GM12878 (cell line): ENCODE measurements around the gene OPTC. TPM values are rescaled to one million over a fixed set of nuclear protein-coding genes. Genes with fewer than 3 reads are reported as not detected.

ENCODE experiments used
- ATAC-seq: fragments of 200-7000 bp; cut with Tn5 transposase; 3 replicates; pipeline ENCODE4 v1.9.1; 2020; ENCODE audit warnings: mild to moderate bottlenecking, moderate library complexity
- BruUV-seq: library from RNA; stranded (reverse); fragments of 400-500 nt; replicated peaks from 2 replicates; lab custom pipeline; 2021; lab: Mats Ljungman, UMichigan
- CTCF ChIA-PET: fragments of 300-600 bp; sonication (Branson Sonifier 250); formaldehyde crosslinking; extraction: SDS; loops from one replicate; lab custom pipeline; 2021; ENCODE audit warnings: inconsistent platforms; lab: Yijun Ruan, JAX
- POLR2A ChIA-PET: fragments of 350-600 bp; formaldehyde crosslinking; extraction: SDS; loops from one replicate; lab custom pipeline; 2021; ENCODE audit warnings: inconsistent platforms; lab: Charles Lee
- RAD21 ChIA-PET: fragments of 300-600 bp; sonication (Branson Sonifier 250); formaldehyde crosslinking; loops from one replicate; lab custom pipeline; 2023; ENCODE audit warnings: antibody characterized with exemption; ENCODE audit not compliant: unreplicated experiment; lab: Charles Lee
- SMC1A ChIA-PET: fragments of 300-600 bp; sonication (Branson Sonifier 250); formaldehyde crosslinking; loops from one replicate; lab custom pipeline; 2023; ENCODE audit not compliant: unreplicated experiment, uncharacterized antibody; lab: Charles Lee
- DNase-seq: peaks from one replicate; pipeline ENCODE4 v3.0.0-alpha.2; 2011; ENCODE audit warnings: low read depth, low spot score
- FAIRE-seq: peaks from 3 replicates; lab custom pipeline; 2011; peaks lifted over from hg19 to GRCh38; lab: Jason Lieb, UNC
- H2AFZ ChIP-seq: 2 replicates; pipeline ENCODE4 v1.6.0; 2011; ENCODE audit warnings: low read depth, low read length, control low read depth; ENCODE audit not compliant: control insufficient read depth
- H3K27ac ChIP-seq: 2 replicates; pipeline ENCODE4 v1.5.1; 2011; ENCODE audit warnings: control low read depth; ENCODE audit not compliant: control insufficient read depth, insufficient read depth
- H3K27me3 ChIP-seq, 2 experiments: replicated peaks in 1 of 2; 2 replicates each; pipeline versions ENCODE4 v1.6.0 to v1.6.1; 2011; ENCODE audit warnings: low read length in 1 of 2; ENCODE audit not compliant: control insufficient read depth in 2 of 2, insufficient read depth in 2 of 2
- H3K36me3 ChIP-seq, 2 experiments: 2 replicates each; pipeline ENCODE4 v1.5.1; 2011; ENCODE audit warnings: low read length in 1 of 2; ENCODE audit not compliant: control insufficient read depth in 2 of 2, insufficient read depth in 2 of 2
- H3K4me1 ChIP-seq: 2 replicates; pipeline ENCODE4 v1.6.1; 2011; ENCODE audit warnings: mild to moderate bottlenecking, low read length, moderate library complexity, mixed read lengths; ENCODE audit not compliant: control insufficient read depth, insufficient read depth
- H3K4me2 ChIP-seq: 2 replicates; pipeline ENCODE4 v1.6.0; 2011; ENCODE audit warnings: control low read depth; ENCODE audit not compliant: control insufficient read depth, insufficient read depth
- H3K4me3 ChIP-seq: fragments of 200-600 bp; sonication (generic); 2 replicates; pipeline ENCODE4 v1.5.1; 2016
- H3K79me2 ChIP-seq: 2 replicates; pipeline ENCODE4 v1.6.0; 2011; ENCODE audit warnings: low read length; ENCODE audit not compliant: control insufficient read depth, insufficient read depth
- H3K9ac ChIP-seq: 2 replicates; pipeline ENCODE4 v1.8.0; 2011; ENCODE audit warnings: low read length, control low read depth, mixed read lengths; ENCODE audit not compliant: control insufficient read depth, insufficient read depth
- H3K9me3 ChIP-seq: replicated peaks from 3 replicates; pipeline ENCODE4 v1.5.1; 2011; ENCODE audit warnings: mild to moderate bottlenecking, low read length; ENCODE audit not compliant: control insufficient read depth, insufficient read depth
- H4K20me1 ChIP-seq: 2 replicates; pipeline ENCODE4 v1.6.0; 2011; ENCODE audit not compliant: control insufficient read depth, insufficient read depth
- BMI1 ChIP-seq: fragments of 450-650 bp; IDR thresholded peaks from 2 replicates; pipeline ENCODE4 v1.6.1; 2016; ENCODE audit warnings: mild to moderate bottlenecking, moderate library complexity, borderline replicate concordance
- CEBPZ ChIP-seq: fragments of 150-350 bp; IDR thresholded peaks from 2 replicates; pipeline ENCODE4 v1.6.1; 2016; ENCODE audit warnings: low read depth, low read length
- NFIC ChIP-seq: IDR thresholded peaks from 2 replicates; pipeline ENCODE4 v1.6.1; 2012; ENCODE audit warnings: low read depth, mild to moderate bottlenecking, inconsistent platforms, low read length, moderate library complexity
- SMAD5 ChIP-seq: IDR thresholded peaks from 2 replicates; pipeline ENCODE4 v1.6.1; 2016; ENCODE audit warnings: antibody characterized with exemption, low read depth
- SUZ12 ChIP-seq: fragments of 200-600 bp; sonication (generic); IDR thresholded peaks from one replicate; pipeline ENCODE4 v1.6.1; 2018; ENCODE audit warnings: antibody characterized with exemption, mild to moderate bottlenecking; ENCODE audit not compliant: unreplicated experiment
- TARDBP ChIP-seq: IDR thresholded peaks from 2 replicates; pipeline ENCODE4 v1.6.1; 2016; ENCODE audit warnings: borderline replicate concordance
- TCF12 ChIP-seq: IDR thresholded peaks from 2 replicates; pipeline ENCODE4 v1.6.1; 2011; ENCODE audit warnings: low read depth, mild to moderate bottlenecking, low read length
- ZNF274 ChIP-seq: IDR thresholded peaks from one replicate; pipeline ENCODE4 v1.8.0; 2011; ENCODE audit not compliant: insufficient read length, insufficient read depth
- WGBS: methylation state at CpG from one replicate; pipeline ENCODE4 v1.1.6; 2016; ENCODE audit warnings: low lambda C conversion rate; ENCODE audit not compliant: insufficient replicate concordance, insufficient coverage; ENCODE audit errors: missing lambda C conversion rate; 5-methylcytosine and 5-hydroxymethylcytosine counted together
- in situ Hi-C: fragments of 300-500 bp; cut with MboI; formaldehyde crosslinking; loops from 9 replicates; pipeline ENCODE4 v1.14.3; 2018; ENCODE audit warnings: mixed read lengths
- intact Hi-C: fragments of 100-400 bp; cut with micrococcal nuclease; formaldehyde crosslinking; loops from one replicate; pipeline ENCODE4 v1.14.2; 2022; ENCODE audit not compliant: unreplicated experiment
- polyA plus RNA-seq, 11 experiments: library from polyadenylated mRNA; depleted of rRNA in 4 of 11; unstranded in 6 of 11; stranded (reverse) in 5 of 11; fragments of >200 nt; fragmentation: Nextera tagmentation in 4 of 11; fragmentation: Illumina TruSeq in 1 of 11; extraction: Ambion mirVana in 4 of 11; extraction: Trizol in 1 of 11; gene quantifications; 1 replicate in 1 of 11; 2 replicates in 10 of 11; pipeline versions ENCODE4 v1.2.1 to v1.2.3, GENCODE V29; 2011 to 2016; ENCODE audit warnings: inconsistent platforms in 2 of 11, missing spikeins in 2 of 11, low read depth in 1 of 11
- total RNA-seq, 4 experiments: library from RNA; depleted of rRNA in 3 of 4; stranded (reverse); fragments of >200 nt in 3 of 4; fragmentation: Illumina TruSeq in 1 of 4; extraction: Trizol in 1 of 4; gene quantifications; 2 replicates each; pipeline versions ENCODE4 v1.2.1 to v1.2.3, GENCODE V29; 2013 to 2021
- TF ChIP-seq, protein P1 (sequence below): IDR thresholded peaks from 2 replicates; pipeline ENCODE4 v1.6.1; 2012; ENCODE audit warnings: improper control_type of control experiment, low read depth, low read length; ENCODE audit not compliant: insufficient replicate concordance
- TF ChIP-seq, protein P2 (sequence below): fragments of 450-650 bp; IDR thresholded peaks from 2 replicates; pipeline ENCODE4 v1.6.1; 2017; ENCODE audit warnings: mild to moderate bottlenecking, moderate library complexity
- TF ChIP-seq, protein P3 (sequence below): IDR thresholded peaks from 2 replicates; pipeline ENCODE4 v1.6.1; 2012; ENCODE audit warnings: low read depth, low read length, improper control_type of control experiment

Gene OPTC
- total and polyA plus RNA-seq, 10 of the 15 experiments (the other 5 are each of a cell fraction or from before 2014, with no cell fraction given): not detected

DNA sequence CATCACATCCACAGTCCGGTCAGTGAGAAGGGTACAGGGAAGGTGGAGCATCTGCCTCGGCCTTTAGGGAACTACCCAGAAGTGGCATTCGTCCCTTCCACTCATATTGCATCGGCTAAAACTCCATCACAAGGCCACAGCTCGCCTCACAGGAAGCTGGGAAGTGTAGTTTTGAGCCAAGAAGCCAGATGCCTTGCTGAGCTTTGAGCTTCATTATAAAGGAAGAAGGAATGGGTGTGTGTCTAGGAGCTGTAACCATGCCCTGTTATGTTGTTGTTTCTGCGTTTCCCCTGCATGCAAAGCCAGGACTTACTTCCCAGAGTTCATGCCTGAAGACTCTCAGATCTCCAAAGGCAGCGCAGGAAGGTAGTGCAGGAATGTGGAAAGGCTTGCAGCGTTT, 61.1 kb downstream of the OPTC start:
- ATAC-seq: no peak
- CTCF ChIA-PET: no interaction called here
- H3K27ac ChIP-seq: no peak overlapping the region
- intact Hi-C loops: no loop called here
- H3K4me1 ChIP-seq: no peaks in the 10 kb centered on the region
- H3K4me2 ChIP-seq: no peak overlapping the region
- in situ Hi-C loops: no loop called here
- 8% methylated on average over 8 of the region's 8 CpGs for WGBS
- no peak overlapping the region for H3K4me3 ChIP-seq
- no peaks in the 10 kb centered on the region for H3K36me3 ChIP-seq
- RAD21 ChIA-PET: no interaction called here
- FAIRE-seq: no peak
- H3K9me3 ChIP-seq: no peaks in the 10 kb centered on the region
- H3K79me2 ChIP-seq: no peaks in the 10 kb centered on the region
- no peaks in the 10 kb centered on the region; a peak in 2 of 4 replicates for H3K27me3 ChIP-seq
- DNase-seq: no peak
- no TSS peak for BruUV-seq
- SMC1A ChIA-PET: no interaction called here
- H3K9ac ChIP-seq: no peak overlapping the region
- POLR2A ChIA-PET: no interaction called here
- H2AFZ ChIP-seq: no peak overlapping the region
- H4K20me1 ChIP-seq: no peaks in the 10 kb centered on the region
- TF ChIP-seq TARDBP (no peak), ZNF274 (no peak), TCF12 (no peak), SMAD5 (no peak), CEBPZ (no peak), BMI1 (no peak), SUZ12 (no peak), NFIC (no peak)
- TF ChIP-seq, protein P1, sequence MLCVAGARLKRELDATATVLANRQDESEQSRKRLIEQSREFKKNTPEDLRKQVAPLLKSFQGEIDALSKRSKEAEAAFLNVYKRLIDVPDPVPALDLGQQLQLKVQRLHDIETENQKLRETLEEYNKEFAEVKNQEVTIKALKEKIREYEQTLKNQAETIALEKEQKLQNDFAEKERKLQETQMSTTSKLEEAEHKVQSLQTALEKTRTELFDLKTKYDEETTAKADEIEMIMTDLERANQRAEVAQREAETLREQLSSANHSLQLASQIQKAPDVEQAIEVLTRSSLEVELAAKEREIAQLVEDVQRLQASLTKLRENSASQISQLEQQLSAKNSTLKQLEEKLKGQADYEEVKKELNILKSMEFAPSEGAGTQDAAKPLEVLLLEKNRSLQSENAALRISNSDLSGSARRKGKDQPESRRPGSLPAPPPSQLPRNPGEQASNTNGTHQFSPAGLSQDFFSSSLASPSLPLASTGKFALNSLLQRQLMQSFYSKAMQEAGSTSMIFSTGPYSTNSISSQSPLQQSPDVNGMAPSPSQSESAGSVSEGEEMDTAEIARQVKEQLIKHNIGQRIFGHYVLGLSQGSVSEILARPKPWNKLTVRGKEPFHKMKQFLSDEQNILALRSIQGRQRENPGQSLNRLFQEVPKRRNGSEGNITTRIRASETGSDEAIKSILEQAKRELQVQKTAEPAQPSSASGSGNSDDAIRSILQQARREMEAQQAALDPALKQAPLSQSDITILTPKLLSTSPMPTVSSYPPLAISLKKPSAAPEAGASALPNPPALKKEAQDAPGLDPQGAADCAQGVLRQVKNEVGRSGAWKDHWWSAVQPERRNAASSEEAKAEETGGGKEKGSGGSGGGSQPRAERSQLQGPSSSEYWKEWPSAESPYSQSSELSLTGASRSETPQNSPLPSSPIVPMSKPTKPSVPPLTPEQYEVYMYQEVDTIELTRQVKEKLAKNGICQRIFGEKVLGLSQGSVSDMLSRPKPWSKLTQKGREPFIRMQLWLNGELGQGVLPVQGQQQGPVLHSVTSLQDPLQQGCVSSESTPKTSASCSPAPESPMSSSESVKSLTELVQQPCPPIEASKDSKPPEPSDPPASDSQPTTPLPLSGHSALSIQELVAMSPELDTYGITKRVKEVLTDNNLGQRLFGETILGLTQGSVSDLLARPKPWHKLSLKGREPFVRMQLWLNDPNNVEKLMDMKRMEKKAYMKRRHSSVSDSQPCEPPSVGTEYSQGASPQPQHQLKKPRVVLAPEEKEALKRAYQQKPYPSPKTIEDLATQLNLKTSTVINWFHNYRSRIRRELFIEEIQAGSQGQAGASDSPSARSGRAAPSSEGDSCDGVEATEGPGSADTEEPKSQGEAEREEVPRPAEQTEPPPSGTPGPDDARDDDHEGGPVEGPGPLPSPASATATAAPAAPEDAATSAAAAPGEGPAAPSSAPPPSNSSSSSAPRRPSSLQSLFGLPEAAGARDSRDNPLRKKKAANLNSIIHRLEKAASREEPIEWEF: no peak
- TF ChIP-seq, protein P2, sequence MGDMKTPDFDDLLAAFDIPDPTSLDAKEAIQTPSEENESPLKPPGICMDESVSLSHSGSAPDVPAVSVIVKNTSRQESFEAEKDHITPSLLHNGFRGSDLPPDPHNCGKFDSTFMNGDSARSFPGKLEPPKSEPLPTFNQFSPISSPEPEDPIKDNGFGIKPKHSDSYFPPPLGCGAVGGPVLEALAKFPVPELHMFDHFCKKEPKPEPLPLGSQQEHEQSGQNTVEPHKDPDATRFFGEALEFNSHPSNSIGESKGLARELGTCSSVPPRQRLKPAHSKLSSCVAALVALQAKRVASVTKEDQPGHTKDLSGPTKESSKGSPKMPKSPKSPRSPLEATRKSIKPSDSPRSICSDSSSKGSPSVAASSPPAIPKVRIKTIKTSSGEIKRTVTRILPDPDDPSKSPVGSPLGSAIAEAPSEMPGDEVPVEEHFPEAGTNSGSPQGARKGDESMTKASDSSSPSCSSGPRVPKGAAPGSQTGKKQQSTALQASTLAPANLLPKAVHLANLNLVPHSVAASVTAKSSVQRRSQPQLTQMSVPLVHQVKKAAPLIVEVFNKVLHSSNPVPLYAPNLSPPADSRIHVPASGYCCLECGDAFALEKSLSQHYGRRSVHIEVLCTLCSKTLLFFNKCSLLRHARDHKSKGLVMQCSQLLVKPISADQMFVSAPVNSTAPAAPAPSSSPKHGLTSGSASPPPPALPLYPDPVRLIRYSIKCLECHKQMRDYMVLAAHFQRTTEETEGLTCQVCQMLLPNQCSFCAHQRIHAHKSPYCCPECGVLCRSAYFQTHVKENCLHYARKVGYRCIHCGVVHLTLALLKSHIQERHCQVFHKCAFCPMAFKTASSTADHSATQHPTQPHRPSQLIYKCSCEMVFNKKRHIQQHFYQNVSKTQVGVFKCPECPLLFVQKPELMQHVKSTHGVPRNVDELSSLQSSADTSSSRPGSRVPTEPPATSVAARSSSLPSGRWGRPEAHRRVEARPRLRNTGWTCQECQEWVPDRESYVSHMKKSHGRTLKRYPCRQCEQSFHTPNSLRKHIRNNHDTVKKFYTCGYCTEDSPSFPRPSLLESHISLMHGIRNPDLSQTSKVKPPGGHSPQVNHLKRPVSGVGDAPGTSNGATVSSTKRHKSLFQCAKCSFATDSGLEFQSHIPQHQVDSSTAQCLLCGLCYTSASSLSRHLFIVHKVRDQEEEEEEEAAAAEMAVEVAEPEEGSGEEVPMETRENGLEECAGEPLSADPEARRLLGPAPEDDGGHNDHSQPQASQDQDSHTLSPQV: no peak
- TF ChIP-seq, protein P3, sequence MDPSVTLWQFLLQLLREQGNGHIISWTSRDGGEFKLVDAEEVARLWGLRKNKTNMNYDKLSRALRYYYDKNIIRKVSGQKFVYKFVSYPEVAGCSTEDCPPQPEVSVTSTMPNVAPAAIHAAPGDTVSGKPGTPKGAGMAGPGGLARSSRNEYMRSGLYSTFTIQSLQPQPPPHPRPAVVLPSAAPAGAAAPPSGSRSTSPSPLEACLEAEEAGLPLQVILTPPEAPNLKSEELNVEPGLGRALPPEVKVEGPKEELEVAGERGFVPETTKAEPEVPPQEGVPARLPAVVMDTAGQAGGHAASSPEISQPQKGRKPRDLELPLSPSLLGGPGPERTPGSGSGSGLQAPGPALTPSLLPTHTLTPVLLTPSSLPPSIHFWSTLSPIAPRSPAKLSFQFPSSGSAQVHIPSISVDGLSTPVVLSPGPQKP: no peak
